ENCODE data around the gene SLIT1. TPM values are rescaled to one million over a fixed set of nuclear protein-coding genes. Genes with fewer than 3 reads are reported as not detected.
A peak's percentile ranks its signal among the peaks of the same experiment; 100 is the strongest.

Gene SLIT1
- total RNA-seq, 4 donors from 2014 or later: under 0.01 to 0.78 (median 0.15) TPM

- Histone ChIP-seq H3K27ac (no peak overlapping the region), H3K9me3 (no peaks in the 10 kb centered on the region), H3K4me3 (replicated peaks in 1 of 3) (no peak overlapping the region), H3K27me3 (no peaks in the 10 kb centered on the region), H3K4me1 (peaks cover 0 to 11% of the 10 kb centered on the region in 2 donors), H3K36me3 (no peaks in the 10 kb centered on the region)
- TF ChIP-seq POLR2A (IDR thresholded peaks at IDR 0.05): no peak
- TF ChIP-seq CTCF (IDR thresholded peaks at IDR 0.05): no peak
- intact Hi-C loops (cut with DNase I): no loop called here
- no peak for DNase-seq
- WGBS, 2 donors: 71 to 74% methylated on average over 5 of the region's 5 CpGs
Observed at GRCh38 chr10:97099868-97100267, 85.9 kb downstream of the SLIT1 start.

DNA sequence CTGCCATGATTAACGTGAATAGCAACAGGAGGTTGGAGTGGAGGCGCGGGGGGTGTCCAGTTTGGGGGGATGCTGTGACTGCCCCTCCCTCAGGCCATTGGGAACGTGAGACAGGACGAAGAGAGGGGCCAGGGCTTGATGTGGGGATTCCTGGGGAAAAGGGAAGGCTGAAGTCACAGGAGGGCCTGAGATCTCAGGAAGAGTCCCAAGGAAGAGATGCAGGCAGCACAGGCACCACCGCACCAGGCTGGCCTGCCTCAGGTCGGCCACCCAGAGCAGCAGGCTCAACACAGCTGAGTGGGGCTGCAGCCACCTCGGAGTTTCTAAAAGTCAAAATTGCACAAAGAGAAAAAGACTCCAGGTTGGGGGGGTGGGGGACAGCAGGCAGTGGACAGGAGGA lies 86.7 kb downstream of the SLIT1 start:
- Histone ChIP-seq H3K36me3 (no peaks in the 10 kb centered on the region), H3K27me3 (no peaks in the 10 kb centered on the region), H3K9me3 (no peaks in the 10 kb centered on the region), H3K4me1 (peaks cover 0 to 11% of the 10 kb centered on the region in 2 donors), H3K4me3 (replicated peaks in 1 of 3) (no peak overlapping the region), H3K27ac (no peak overlapping the region)
- no peak for DNase-seq
- no peak for TF ChIP-seq CTCF (IDR thresholded peaks at IDR 0.05)
- no peak for TF ChIP-seq POLR2A (IDR thresholded peaks at IDR 0.05)
- 76 to 88% methylated on average over 8 of the region's 8 CpGs for WGBS, 2 donors
- intact Hi-C loops (cut with DNase I): no loop called here

DNA sequence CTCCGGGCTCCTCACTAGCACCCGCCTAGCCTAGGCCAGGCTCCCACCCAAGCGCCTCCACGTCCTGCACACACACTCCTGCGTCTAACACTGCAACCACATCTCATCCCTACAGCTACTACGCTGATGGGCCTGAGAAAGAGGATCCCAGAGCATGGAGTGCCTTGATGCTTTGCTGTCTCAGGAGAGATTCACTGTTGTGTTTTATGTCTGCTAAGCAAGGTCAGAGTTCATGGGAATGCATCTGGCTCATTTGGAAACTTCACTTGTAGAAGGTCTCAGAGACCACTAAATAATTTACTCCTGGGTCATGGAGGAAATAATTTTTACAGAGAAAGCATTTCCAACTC lies 88.7 kb downstream of the SLIT1 start:
- no peaks in the 10 kb centered on the region for H3K27me3 ChIP-seq
- no peak for DNase-seq
- 87 to 90% methylated on average over 6 of the region's 6 CpGs for WGBS, 2 donors
- no peak overlapping the region for H3K4me3 ChIP-seq (replicated peaks in 1 of 3)
- no peak for TF ChIP-seq CTCF (IDR thresholded peaks at IDR 0.05)
- no peak for TF ChIP-seq POLR2A (IDR thresholded peaks at IDR 0.05)
- peaks cover 0 to 11% of the 10 kb centered on the region in 2 donors for H3K4me1 ChIP-seq
- H3K36me3 ChIP-seq: no peaks in the 10 kb centered on the region
- no peaks in the 10 kb centered on the region for H3K9me3 ChIP-seq
- no peak overlapping the region for H3K27ac ChIP-seq
- intact Hi-C loops (cut with DNase I): no loop called here

- H3K27me3 ChIP-seq: no peaks in the 10 kb centered on the region
- WGBS, 2 donors: 21 to 23% methylated on average over 21 to 23 of the region's 23 CpGs
- no peak overlapping the region for H3K4me3 ChIP-seq (replicated peaks in 1 of 3)
- peaks cover 0 to 11% of the 10 kb centered on the region in 2 donors for H3K4me1 ChIP-seq
- no peaks in the 10 kb centered on the region for H3K36me3 ChIP-seq
- intact Hi-C loops (cut with DNase I): no loop called here
- TF ChIP-seq CTCF (IDR thresholded peaks at IDR 0.05) (no peak), POLR2A (IDR thresholded peaks at IDR 0.05) (no peak)
- no peak overlapping the region for H3K27ac ChIP-seq
- peak; percentile 17 to 20 for DNase-seq
- H3K9me3 ChIP-seq: no peaks in the 10 kb centered on the region
Observed at GRCh38 chr10:97096261-97097083, 89.3 kb downstream of the SLIT1 start.

DNA sequence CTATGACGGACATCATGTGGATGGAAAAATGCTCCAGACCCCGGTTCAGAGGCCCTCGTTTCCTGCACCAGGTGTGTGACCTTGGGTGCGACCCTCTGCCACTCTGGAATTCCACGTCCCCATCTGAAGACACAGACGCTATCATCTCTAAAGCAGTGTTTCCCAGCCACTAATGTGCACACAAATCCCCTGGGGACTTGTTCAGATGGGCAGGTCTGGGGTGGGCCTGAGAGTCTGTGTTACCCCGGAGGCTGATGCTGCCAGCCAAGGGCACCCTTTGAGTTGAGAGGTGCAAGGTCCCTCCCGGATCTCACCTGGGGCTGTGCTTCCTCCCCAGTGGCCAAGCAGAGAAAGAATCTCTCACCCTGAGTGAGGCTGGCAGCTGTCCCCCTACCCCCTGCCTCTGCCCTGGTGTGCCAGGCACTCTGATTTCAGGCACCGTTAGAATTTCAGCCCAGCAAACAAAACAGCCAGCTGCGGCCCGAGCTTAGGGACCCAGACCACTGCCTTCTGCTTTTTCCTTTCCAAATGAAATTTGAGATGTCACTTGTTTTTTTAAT lies 90.0 kb downstream of the SLIT1 start:
- Histone ChIP-seq H3K36me3 (no peaks in the 10 kb centered on the region), H3K27me3 (no peaks in the 10 kb centered on the region), H3K4me1 (peaks cover 0 to 11% of the 10 kb centered on the region in 2 donors), H3K4me3 (replicated peaks in 1 of 3) (no peak overlapping the region), H3K9me3 (no peaks in the 10 kb centered on the region), H3K27ac (no peak overlapping the region)
- DNase-seq: no peak
- TF ChIP-seq CTCF (IDR thresholded peaks at IDR 0.05) (no peak), POLR2A (IDR thresholded peaks at IDR 0.05) (no peak)
- 46 to 50% methylated on average over 10 of the region's 11 CpGs for WGBS, 2 donors
- intact Hi-C loops (cut with DNase I): no loop called here

Measured in thyroid gland (tissue), 4 donors.